ENCODE results near the gene UHRF1.

GRCh38 chr19:4987256-4987655, 78.0 kb downstream of the UHRF1 start:
- no peak for TF ChIP-seq CTCF (IDR thresholded peaks at IDR 0.05; ENCODE audit: low read depth, low read length, poor library complexity, severe bottlenecking)
- no peak for TF ChIP-seq EZH2phosphoT487 (IDR thresholded peaks at IDR 0.05; ENCODE audit: borderline replicate concordance, low read length)
